Measurements from ENCODE around the gene LPP. TPM values are rescaled to one million over a fixed set of nuclear protein-coding genes. Genes with fewer than 3 reads are reported as not detected.

The LPP gene
- polyA plus RNA-seq, 2 of the 4 experiments (the other 2 are of a cell fraction), result 11.0 to 30.8 TPM

GRCh38 chr3:188832961-188833721 lies 679.2 kb downstream of the LPP start:
- ChIA-PET POLR2A (no interaction called here), CTCF (no interaction called here)
- WGBS (ENCODE audit: missing lambda C conversion rate), result 83% methylated on average over 5 of the region's 5 CpGs
- Histone ChIP-seq H3K4me1 (no peaks in the 10 kb centered on the region), H3K4me3 (no peak overlapping the region), H3K9me3 (no peaks in the 10 kb centered on the region), H3K27ac (no peak overlapping the region), H3K4me2 (no peak overlapping the region)
- FAIRE-seq (no peak), ATAC-seq (no peak), DNase-seq (ENCODE audit: low read depth in 1 of 2, low spot score in 1 of 2) (no peak)
- TF ChIP-seq RNF2 (IDR thresholded peaks at IDR 0.05; ENCODE audit: borderline replicate concordance, low read depth), result no peak
- TF ChIP-seq ZSCAN20 (CRISPR knock-in tag; IDR thresholded peaks at IDR 0.05), result no peak
- no peak for TF ChIP-seq JUN (IDR thresholded peaks at IDR 0.05)
- no peak for TF ChIP-seq EHMT2 (IDR thresholded peaks at IDR 0.05; ENCODE audit: low read depth)
- no peak for TF ChIP-seq ZNF302 (CRISPR knock-in tag; IDR thresholded peaks at IDR 0.05)
- no peak for TF ChIP-seq HDAC2 (IDR thresholded peaks at IDR 0.05)
- no peak for TF ChIP-seq HOXB13 (CRISPR knock-in tag; IDR thresholded peaks at IDR 0.05; ENCODE audit: low read depth)
- no peak for TF ChIP-seq CHD4 (IDR thresholded peaks at IDR 0.05; ENCODE audit: borderline replicate concordance)
- no peak for TF ChIP-seq CEBPB (IDR thresholded peaks at IDR 0.05)
- TF ChIP-seq NPAS2 (CRISPR knock-in tag; IDR thresholded peaks at IDR 0.05; ENCODE audit: borderline replicate concordance), result no peak

DNA sequence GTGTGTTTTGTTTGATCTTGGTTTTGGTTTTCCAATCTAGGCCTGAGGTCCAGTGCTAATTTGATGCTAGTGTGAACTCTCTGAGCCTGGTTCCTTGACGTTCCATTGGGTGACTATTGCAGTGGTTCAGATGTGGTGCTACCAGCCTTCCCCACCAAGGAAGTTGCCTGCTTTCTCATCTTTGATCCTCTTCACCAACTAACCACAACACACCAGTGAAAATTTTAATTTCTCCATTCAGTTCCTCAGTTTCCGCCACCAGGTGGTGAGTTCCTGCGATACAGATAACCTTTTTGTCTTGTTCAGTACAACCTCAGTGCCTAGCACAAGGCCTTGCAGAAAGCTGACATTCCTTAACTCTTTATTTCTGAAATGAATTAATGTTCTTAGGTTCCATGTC lies 680.4 kb downstream of the LPP start:
- FAIRE-seq (no peak), ATAC-seq (no peak), DNase-seq (ENCODE audit: low read depth in 1 of 2, low spot score in 1 of 2) (peak in 1 of 2 experiments; percentile 6)
- H3K4me1 ChIP-seq, result 0 out of 3 replicates have a peak, but pooled peaks cover under 1% of the 10 kb centered on the region
- TF ChIP-seq ZSCAN20 (CRISPR knock-in tag; IDR thresholded peaks at IDR 0.05), result no peak
- WGBS (ENCODE audit: missing lambda C conversion rate), result 98% methylated on average over 3 of the region's 3 CpGs
- H3K27ac ChIP-seq, result no peak overlapping the region
- no peaks in the 10 kb centered on the region for H3K9me3 ChIP-seq
- ChIA-PET CTCF (no interaction called here), POLR2A (no interaction called here)
- H3K4me3 ChIP-seq, result no peak overlapping the region
- H3K4me2 ChIP-seq, result no peak overlapping the region

GRCh38 chr3:188839187-188839695 lies 685.3 kb downstream of the LPP start:
- peaks cover 4% of the 10 kb centered on the region; the same call in 1 of the 3 replicates for H3K4me1 ChIP-seq
- H3K4me2 ChIP-seq, result no peak overlapping the region
- peak in 1 of 2 experiments; percentile 89; a peak in 3 of 6 replicates for ATAC-seq
- H3K9me3 ChIP-seq, result no peaks in the 10 kb centered on the region
- WGBS (ENCODE audit: missing lambda C conversion rate), result 53% methylated on average over 8 of the region's 8 CpGs
- H3K27ac ChIP-seq, result no peak overlapping the region
- DNase-seq (ENCODE audit: low read depth in 1 of 2, low spot score in 1 of 2), result peak in 1 of 2 experiments; percentile 68
- no peak for FAIRE-seq
- ChIA-PET CTCF (interaction anchor here (0.5 to 1.3 kb wide), 2 partner anchors 96 to 116 kb away, joined by 3 to 6 read pairs; no protein-coding TSS in a partner anchor), POLR2A (no interaction called here)
- no peak overlapping the region for H3K4me3 ChIP-seq
- TF ChIP-seq HOXB5 (CRISPR knock-in tag; IDR thresholded peaks at IDR 0.05) (0 out of 2 replicates have a peak, but pooled peaks have one; percentile 15), HEYL (CRISPR knock-in tag; IDR thresholded peaks at IDR 0.05) (no peak), GATA3 (IDR thresholded peaks at IDR 0.05; ENCODE audit: borderline replicate concordance) (peak; percentile 85)
- TF ChIP-seq, protein P1, sequence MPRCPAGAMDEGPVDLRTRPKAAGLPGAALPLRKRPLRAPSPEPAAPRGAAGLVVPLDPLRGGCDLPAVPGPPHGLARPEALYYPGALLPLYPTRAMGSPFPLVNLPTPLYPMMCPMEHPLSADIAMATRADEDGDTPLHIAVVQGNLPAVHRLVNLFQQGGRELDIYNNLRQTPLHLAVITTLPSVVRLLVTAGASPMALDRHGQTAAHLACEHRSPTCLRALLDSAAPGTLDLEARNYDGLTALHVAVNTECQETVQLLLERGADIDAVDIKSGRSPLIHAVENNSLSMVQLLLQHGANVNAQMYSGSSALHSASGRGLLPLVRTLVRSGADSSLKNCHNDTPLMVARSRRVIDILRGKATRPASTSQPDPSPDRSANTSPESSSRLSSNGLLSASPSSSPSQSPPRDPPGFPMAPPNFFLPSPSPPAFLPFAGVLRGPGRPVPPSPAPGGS (IDR thresholded peaks at IDR 0.05), result 0 out of 3 replicates have a peak, but pooled peaks have one; percentile 26

- H3K4me1 ChIP-seq, result peaks cover 4% of the 10 kb centered on the region; the same call in 1 of the 3 replicates
- ATAC-seq (no peak), DNase-seq (ENCODE audit: low read depth in 1 of 2, low spot score in 1 of 2) (peak in 1 of 2 experiments; percentile 12), FAIRE-seq (no peak)
- H3K4me3 ChIP-seq, result no peak overlapping the region
- H3K27ac ChIP-seq, result no peak overlapping the region
- H3K4me2 ChIP-seq, result no peak overlapping the region
- no peaks in the 10 kb centered on the region for H3K9me3 ChIP-seq
- CTCF ChIA-PET, result interaction anchor here (1.3 to 1.6 kb wide), 2 partner anchors 114 to 1101 kb away, joined by 3 read pairs; no protein-coding TSS in a partner anchor
- POLR2A ChIA-PET, result interaction anchor here (0.6 kb wide), 1 partner anchor 410 kb away, joined by 4 read pairs; no protein-coding TSS in a partner anchor
- 29% methylated on average over 1 of the region's 1 CpG for WGBS (ENCODE audit: missing lambda C conversion rate)
- TF ChIP-seq, protein P2, sequence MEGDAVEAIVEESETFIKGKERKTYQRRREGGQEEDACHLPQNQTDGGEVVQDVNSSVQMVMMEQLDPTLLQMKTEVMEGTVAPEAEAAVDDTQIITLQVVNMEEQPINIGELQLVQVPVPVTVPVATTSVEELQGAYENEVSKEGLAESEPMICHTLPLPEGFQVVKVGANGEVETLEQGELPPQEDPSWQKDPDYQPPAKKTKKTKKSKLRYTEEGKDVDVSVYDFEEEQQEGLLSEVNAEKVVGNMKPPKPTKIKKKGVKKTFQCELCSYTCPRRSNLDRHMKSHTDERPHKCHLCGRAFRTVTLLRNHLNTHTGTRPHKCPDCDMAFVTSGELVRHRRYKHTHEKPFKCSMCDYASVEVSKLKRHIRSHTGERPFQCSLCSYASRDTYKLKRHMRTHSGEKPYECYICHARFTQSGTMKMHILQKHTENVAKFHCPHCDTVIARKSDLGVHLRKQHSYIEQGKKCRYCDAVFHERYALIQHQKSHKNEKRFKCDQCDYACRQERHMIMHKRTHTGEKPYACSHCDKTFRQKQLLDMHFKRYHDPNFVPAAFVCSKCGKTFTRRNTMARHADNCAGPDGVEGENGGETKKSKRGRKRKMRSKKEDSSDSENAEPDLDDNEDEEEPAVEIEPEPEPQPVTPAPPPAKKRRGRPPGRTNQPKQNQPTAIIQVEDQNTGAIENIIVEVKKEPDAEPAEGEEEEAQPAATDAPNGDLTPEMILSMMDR (IDR thresholded peaks at IDR 0.05), result no peak
- TF ChIP-seq MAZ (IDR thresholded peaks at IDR 0.05; ENCODE audit: borderline replicate concordance, low read depth, low read length) (no peak), ESRRA (IDR thresholded peaks at IDR 0.05; ENCODE audit: borderline replicate concordance, low read length) (no peak), HOXB13 (CRISPR knock-in tag; IDR thresholded peaks at IDR 0.05; ENCODE audit: low read depth) (no peak), HEYL (CRISPR knock-in tag; IDR thresholded peaks at IDR 0.05) (no peak), NPAS2 (CRISPR knock-in tag; IDR thresholded peaks at IDR 0.05; ENCODE audit: borderline replicate concordance) (no peak), NFE2L2 (conservative IDR thresholded peaks at IDR 0.05; ENCODE audit: low read length) (no peak), JUN (IDR thresholded peaks at IDR 0.05) (no peak), ELK1 (IDR thresholded peaks at IDR 0.05; ENCODE audit: low read depth, low read length) (no peak), ZSCAN20 (CRISPR knock-in tag; IDR thresholded peaks at IDR 0.05) (no peak), FOXS1 (CRISPR knock-in tag; IDR thresholded peaks at IDR 0.05) (no peak), ZC3H11A (IDR thresholded peaks at IDR 0.05) (no peak), HOXA7 (CRISPR knock-in tag; IDR thresholded peaks at IDR 0.05) (no peak), GATA3 (IDR thresholded peaks at IDR 0.05; ENCODE audit: borderline replicate concordance) (no peak)
- TF ChIP-seq, protein P3, sequence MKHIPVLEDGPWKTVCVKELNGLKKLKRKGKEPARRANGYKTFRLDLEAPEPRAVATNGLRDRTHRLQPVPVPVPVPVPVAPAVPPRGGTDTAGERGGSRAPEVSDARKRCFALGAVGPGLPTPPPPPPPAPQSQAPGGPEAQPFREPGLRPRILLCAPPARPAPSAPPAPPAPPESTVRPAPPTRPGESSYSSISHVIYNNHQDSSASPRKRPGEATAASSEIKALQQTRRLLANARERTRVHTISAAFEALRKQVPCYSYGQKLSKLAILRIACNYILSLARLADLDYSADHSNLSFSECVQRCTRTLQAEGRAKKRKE (CRISPR knock-in tag; IDR thresholded peaks at IDR 0.05; ENCODE audit: low read depth), result no peak
Observed at GRCh38 chr3:188840290-188840689, 686.3 kb downstream of the LPP start.
